HCT116 (cell line): Measurements from ENCODE around the gene CALML3.

ENCODE experiments used
- EZH2 ChIP-seq: fragments of 200-600 bp; sonication (generic); IDR thresholded peaks from 2 replicates; pipeline ENCODE4 v1.6.1; 2017; ENCODE audit warnings: antibody characterized with exemption, mixed run types
- POLR2AphosphoS5 ChIP-seq: IDR thresholded peaks from 2 replicates; pipeline ENCODE4 v1.6.1; 2011; ENCODE audit warnings: mild to moderate bottlenecking, low read depth, low read length, moderate library complexity

- TF ChIP-seq POLR2AphosphoS5 (no peak), EZH2 (no peak)
Measured at GRCh38 chr10:5476918-5477525, 47.7 kb upstream of the CALML3 start.
